HG02884 (cell line): ENCODE data around the gene CCDC136.

Experiments
- ATAC-seq: cut with Tn5 transposase; IDR thresholded peaks from one replicate; pipeline ENCODE4 v1.9.1; 2021; ENCODE audit warnings: mild to moderate bottlenecking, moderate library complexity; ENCODE audit not compliant: unreplicated experiment

CCDC136 gene

GRCh38 chr7:128841921-128842673, 50.3 kb downstream of the CCDC136 start:
- ATAC-seq, result no peak

GRCh38 chr7:128842674-128843641, 51.2 kb downstream of the CCDC136 start:
- no peak for ATAC-seq

DNA sequence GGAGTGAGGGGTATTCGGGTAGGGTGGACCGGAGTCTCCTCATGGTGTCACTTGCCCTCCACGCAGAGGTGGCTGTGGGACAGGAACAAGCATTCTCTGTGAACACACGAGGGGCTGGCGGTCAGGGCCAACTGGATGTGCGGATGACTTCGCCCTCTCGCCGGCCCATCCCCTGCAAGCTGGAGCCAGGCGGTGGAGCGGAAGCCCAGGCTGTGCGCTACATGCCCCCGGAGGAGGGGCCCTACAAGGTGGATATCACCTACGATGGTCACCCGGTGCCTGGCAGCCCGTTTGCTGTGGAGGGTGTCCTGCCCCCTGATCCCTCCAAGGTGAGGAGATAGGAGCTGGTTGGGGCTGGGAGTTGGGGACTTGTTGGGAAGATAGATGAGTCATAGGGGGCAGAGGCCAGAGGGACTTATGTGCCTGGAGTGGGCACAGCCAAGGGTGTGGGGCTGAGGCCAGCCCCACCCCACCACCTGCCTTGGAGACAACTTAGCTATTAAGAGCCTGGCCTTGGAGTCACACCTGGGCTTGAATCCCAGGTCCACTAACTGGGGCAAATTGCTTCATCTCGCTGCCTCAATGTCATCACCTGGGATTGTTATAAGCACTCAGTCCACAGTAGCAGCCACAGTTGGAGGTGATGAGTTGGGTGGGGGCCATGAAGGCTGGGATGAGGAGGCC, 52.3 kb downstream of the CCDC136 start:
- ATAC-seq, result no peak

DNA sequence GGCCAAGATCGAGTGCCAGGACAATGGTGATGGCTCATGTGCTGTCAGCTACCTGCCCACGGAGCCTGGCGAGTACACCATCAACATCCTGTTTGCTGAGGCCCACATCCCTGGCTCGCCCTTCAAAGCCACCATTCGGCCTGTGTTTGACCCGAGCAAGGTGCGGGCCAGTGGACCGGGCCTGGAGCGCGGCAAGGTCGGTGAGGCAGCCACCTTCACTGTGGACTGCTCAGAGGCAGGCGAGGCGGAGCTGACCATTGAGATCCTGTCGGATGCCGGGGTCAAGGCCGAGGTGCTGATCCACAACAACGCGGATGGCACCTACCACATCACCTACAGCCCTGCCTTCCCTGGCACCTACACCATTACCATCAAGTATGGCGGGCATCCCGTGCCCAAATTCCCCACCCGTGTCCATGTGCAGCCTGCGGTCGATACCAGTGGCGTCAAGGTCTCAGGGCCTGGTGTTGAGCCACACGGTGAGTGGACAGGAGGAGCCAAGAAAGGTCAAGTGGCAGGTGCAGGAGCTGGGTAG, 53.1 kb downstream of the CCDC136 start:
- ATAC-seq, result no peak

- ATAC-seq, result no peak
Observed at GRCh38 chr7:128845475-128845874, 53.7 kb downstream of the CCDC136 start.

- no peak for ATAC-seq
Observed at GRCh38 chr7:128845987-128846386, 54.2 kb downstream of the CCDC136 start.

DNA sequence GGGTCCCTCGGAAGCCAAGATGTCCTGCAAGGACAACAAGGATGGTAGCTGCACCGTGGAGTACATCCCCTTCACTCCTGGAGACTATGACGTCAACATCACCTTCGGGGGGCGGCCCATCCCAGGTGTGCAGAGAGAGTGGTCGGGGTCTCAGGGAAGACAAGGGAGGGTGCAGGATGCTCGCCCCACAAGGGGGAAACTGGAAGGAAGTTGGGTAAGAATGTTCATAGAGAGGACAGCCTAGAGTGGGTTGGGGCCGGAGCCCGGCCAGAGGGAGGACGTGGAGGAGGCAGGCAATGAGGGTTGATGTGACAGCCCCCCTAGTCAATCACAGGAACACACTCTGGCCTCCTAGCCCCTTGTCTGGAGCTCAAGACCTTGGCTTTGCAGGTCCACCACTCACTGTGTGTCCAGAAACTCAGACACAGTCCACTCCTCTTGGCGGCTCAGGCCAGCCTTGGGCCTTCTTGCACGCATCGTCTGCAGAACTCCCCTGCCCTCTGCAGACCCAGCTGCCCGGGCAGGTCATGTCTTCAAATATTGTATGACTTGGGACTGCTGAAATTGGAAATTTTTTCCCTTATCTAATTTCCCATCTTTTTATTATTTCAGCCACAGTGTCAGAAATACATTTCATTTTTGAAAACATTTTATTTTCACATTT, 55.1 kb downstream of the CCDC136 start:
- no peak for ATAC-seq

DNA sequence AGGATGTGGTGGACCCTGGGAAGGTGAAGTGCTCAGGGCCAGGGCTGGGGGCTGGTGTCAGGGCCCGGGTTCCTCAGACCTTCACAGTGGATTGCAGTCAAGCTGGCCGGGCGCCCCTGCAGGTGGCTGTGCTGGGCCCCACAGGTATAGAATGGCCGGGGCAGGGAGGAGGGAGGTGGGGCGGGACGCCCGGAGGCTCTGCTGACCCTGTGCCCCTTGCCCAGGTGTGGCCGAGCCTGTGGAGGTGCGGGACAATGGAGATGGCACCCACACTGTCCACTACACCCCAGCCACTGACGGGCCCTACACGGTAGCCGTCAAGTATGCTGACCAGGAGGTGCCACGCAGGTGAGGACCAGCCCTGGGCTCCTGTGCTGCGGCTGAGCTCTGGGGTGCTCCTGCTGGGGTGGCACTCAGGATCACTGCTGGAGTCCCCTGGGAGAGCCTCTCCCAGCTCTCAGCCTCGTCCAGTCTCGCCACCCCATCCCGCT, 56.0 kb downstream of the CCDC136 start:
- no peak for ATAC-seq

DNA sequence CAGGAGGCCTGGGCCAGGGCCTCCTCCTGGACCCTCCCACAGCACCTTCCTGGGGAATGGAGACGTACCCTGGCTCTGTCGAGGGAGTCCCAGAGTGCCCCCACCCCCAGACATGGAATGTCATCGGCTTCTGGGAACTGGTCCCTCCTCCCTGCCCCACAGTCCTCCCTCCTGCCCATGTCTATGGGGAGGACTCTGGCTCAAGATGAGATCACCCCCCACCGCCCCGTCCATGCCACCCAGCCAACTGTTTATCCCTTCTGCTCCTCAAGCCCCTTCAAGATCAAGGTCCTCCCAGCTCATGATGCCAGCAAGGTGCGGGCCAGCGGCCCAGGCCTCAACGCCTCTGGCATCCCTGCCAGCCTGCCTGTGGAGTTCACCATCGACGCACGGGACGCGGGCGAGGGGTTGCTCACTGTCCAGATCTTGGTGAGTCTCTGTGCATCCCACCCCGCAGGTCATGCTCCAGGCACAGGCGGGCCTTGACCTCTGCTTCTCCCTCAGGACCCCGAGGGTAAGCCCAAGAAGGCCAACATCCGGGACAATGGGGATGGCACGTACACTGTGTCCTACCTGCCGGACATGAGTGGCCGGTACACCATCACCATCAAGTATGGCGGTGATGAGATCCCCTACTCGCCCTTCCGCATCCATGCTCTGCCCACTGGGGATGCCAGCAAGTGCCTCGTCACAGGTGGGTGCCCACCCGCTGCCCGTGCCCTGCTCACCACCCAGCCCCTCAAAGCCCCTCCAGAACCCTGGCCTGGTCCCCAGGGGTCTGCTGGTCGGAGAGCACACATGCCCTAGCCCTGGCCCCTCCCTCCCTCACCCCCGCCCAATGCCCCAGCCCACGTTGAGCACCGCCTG, 56.8 kb downstream of the CCDC136 start:
- ATAC-seq, result no peak

- ATAC-seq, result no peak
Observed at GRCh38 chr7:128849156-128849515, 57.4 kb downstream of the CCDC136 start.

DNA sequence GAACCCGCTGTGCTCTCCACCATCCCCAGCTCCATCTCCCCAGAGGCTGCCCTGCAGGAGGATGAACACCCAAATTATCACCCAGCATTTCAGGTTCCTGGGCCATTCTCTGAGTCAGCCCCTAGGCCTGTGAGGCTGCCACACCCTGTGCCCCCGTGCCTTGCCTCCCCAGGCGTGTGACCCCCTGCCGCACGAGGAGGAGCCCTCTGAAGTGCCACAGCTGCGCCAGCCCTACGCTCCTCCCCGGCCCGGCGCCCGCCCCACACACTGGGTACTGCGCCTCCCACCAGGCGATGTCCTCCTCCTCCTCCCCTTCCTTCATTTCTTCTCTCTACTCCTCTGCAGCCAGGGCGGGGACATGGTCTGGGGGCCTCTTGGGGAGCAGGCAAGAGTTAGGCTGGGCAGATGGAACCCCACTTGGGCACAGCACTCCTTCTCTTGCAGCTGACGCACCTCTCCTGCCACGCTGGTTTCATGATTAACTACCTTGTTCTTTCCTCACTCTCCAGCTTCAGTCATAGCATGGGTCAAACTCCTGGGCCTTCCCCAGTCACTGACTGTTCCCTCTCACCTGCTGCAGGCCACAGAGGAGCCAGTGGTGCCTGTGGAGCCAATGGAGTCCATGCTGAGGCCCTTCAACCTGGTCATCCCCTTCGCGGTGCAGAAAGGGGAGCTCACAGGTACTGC, 58.2 kb downstream of the CCDC136 start:
- no peak for ATAC-seq

DNA sequence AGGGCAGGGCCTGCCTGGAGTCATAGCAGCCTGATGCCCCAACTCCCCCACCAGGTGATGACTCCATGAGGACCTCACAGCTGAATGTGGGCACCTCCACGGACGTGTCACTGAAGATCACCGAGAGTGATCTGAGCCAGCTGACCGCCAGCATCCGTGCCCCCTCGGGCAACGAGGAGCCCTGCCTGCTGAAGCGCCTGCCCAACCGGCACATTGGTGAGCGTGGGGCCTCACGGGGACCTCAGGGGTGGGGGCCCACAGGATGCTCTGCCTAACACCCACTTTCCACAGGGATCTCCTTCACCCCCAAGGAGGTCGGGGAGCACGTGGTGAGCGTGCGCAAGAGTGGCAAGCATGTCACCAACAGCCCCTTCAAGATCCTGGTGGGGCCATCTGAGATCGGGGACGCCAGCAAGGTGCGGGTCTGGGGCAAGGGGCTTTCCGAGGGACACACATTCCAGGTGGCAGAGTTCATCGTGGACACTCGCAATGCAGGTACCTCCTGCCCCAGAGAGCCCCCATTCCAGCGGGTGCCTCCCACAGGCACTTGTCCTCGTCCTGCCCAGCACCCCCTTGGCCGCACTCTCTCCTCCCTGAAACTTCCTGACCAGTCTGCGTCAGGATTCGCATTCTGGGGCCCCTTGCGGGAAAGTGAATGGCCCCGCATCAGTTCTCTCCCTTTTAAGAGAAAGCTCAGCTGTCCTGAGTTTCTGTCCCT, 60.9 kb downstream of the CCDC136 start:
- no peak for ATAC-seq

- no peak for ATAC-seq
Observed at GRCh38 chr7:128853799-128854198, 62.0 kb downstream of the CCDC136 start.

- no peak for ATAC-seq
Observed at GRCh38 chr7:128854396-128854795, 62.6 kb downstream of the CCDC136 start.

DNA sequence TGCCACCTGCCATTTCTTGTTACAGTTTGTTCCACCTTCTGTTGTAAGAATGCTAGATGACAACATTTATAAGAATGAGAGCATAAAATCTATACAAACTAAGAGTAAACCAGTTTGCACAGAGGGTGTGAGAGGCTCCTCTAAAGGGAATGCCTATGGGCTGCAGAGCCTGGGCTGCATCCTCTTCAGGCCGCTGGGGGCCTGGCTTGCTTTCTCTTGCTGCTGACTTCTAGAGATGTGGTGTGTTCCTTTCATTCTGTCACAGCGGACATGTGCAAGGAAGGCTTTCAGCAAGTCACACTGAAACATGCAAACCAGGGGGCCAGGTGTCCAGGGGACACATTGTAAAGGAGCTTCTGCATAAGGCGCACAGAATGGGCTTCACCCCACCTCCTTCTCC, 63.8 kb downstream of the CCDC136 start:
- no peak for ATAC-seq

DNA sequence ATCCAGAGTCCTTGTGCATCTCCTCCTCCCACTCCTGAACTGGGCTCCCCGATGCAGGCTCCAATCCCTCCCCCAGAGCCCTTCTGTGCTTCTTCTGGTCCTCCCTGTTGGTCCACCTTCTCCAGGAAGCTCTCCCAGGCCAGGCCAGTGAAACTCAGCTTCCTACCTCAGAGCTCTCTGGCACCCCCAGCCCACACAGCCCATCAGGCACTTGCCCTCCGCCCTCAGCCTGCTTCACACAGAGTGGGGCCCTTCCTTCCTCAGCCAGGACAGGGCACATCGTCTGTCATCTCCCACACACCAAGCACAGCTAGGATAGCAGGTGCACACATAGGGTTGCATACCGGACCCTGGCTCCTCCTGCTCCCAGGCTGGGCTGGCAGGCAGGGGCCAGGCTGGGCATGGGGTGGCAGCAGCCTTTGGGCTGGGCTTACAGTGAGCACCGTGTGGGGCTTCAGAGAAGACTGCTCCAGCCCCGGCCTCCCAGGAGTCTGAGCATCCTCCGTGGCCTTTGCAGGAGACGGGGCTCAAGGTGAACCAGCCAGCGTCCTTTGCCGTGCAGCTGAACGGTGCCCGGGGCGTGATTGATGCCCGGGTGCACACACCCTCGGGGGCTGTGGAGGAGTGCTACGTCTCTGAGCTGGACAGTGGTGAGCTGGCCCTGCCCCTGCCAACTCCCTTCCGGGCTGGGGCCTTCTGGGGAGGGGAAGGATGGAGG, 64.4 kb downstream of the CCDC136 start:
- ATAC-seq, result no peak

GRCh38 chr7:128858380-128859231, 66.8 kb downstream of the CCDC136 start:
- ATAC-seq, result no peak
